WTC11 (cell line): ENCODE results near the gene SPTLC2. TPM values are rescaled to one million over a fixed set of nuclear protein-coding genes. Genes with fewer than 3 reads are reported as not detected.

Experiments used
- ATAC-seq: fragments of 200-7000 bp; cut with Tn5 transposase; 2 replicates; pipeline ENCODE4 v1.10.0; 2021; ENCODE audit warnings: mild to moderate bottlenecking, moderate library complexity
- CTCF ChIA-PET: fragments of 300-600 bp; sonication (Branson Sonifier 250); formaldehyde crosslinking; loops from one replicate; lab custom pipeline; 2021; ENCODE audit warnings: antibody characterized with exemption; lab: Charles Lee
- POLR2A ChIA-PET: fragments of 350-600 bp; sonication (Branson Sonifier 250); formaldehyde crosslinking; loops from one replicate; lab custom pipeline; 2021; ENCODE audit warnings: antibody characterized with exemption; lab: Charles Lee
- DNase-seq: peaks from one replicate; pipeline ENCODE4 v3.0.0; 2021; ENCODE audit warnings: low spot score
- H3K27ac Mint-ChIP-seq: 2 replicates; pipeline ENCODE4 v1.8.0; 2021; ENCODE audit warnings: mixed read lengths
- H3K27me3 Mint-ChIP-seq: 2 replicates; pipeline ENCODE4 v1.8.0; 2021; ENCODE audit warnings: low read depth, mild to moderate bottlenecking, moderate library complexity, mixed read lengths
- H3K36me3 Mint-ChIP-seq: 2 replicates; pipeline ENCODE4 v1.8.0; 2021; ENCODE audit warnings: mixed read lengths
- H3K4me1 Mint-ChIP-seq: 2 replicates; pipeline ENCODE4 v1.8.0; 2022; ENCODE audit warnings: mixed read lengths
- H3K4me3 Mint-ChIP-seq: 2 replicates; pipeline ENCODE4 v1.8.0; 2021; ENCODE audit warnings: mild to moderate bottlenecking, moderate library complexity, mixed read lengths
- H3K9me3 Mint-ChIP-seq: 2 replicates; pipeline ENCODE4 v1.8.0; 2021; ENCODE audit warnings: mixed read lengths
- CBFB ChIP-seq: sonication (generic); formaldehyde crosslinking; IDR thresholded peaks from 2 replicates; pipeline ENCODE4 v1.8.1; 2022; ENCODE audit warnings: mild to moderate bottlenecking, low read depth, missing genetic modification reagents
- CDX4 ChIP-seq: fragments of 250-450 bp; sonication (Bioruptor Pico); IDR thresholded peaks from 2 replicates; pipeline ENCODE4 v1.9.0; 2021; ENCODE audit warnings: moderate library complexity, mild to moderate bottlenecking, inconsistent platforms, borderline replicate concordance
- ERG ChIP-seq: fragments of 250-450 bp; sonication (Bioruptor Pico); IDR thresholded peaks from 2 replicates; pipeline ENCODE4 v1.8.0; 2021; ENCODE audit warnings: mild to moderate bottlenecking
- ETV6 ChIP-seq: sonication (generic); formaldehyde crosslinking; IDR thresholded peaks from 2 replicates; pipeline ENCODE4 v1.8.1; 2022; ENCODE audit warnings: mild to moderate bottlenecking, missing genetic modification reagents
- FOXP1 ChIP-seq: sonication (generic); formaldehyde crosslinking; IDR thresholded peaks from 2 replicates; pipeline ENCODE4 v1.8.0; 2022; ENCODE audit warnings: missing genetic modification reagents, mild to moderate bottlenecking, moderate library complexity, borderline replicate concordance
- HMGA2 ChIP-seq: fragments of 250-450 bp; sonication (Bioruptor Pico); IDR thresholded peaks from 2 replicates; pipeline ENCODE4 v1.4.0; 2021; ENCODE audit warnings: mild to moderate bottlenecking, moderate library complexity
- KAT7 ChIP-seq: sonication (generic); formaldehyde crosslinking; IDR thresholded peaks from 2 replicates; pipeline ENCODE4 v1.8.1; 2023; ENCODE audit warnings: missing genetic modification reagents, mild to moderate bottlenecking, borderline replicate concordance
- MAX ChIP-seq: sonication (generic); formaldehyde crosslinking; IDR thresholded peaks from 2 replicates; pipeline ENCODE4 v1.8.0; 2022; ENCODE audit warnings: mild to moderate bottlenecking, missing genetic modification reagents
- MLX ChIP-seq: sonication (generic); formaldehyde crosslinking; IDR thresholded peaks from 2 replicates; pipeline ENCODE4 v1.8.1; 2023; ENCODE audit warnings: mild to moderate bottlenecking, missing genetic modification reagents, moderate library complexity
- MXD4 ChIP-seq: fragments of 250-450 bp; sonication (Bioruptor Pico); IDR thresholded peaks from 2 replicates; pipeline ENCODE4 v1.8.0; 2021; ENCODE audit warnings: mild to moderate bottlenecking, moderate library complexity, borderline replicate concordance
- NFATC4 ChIP-seq: fragments of 250-450 bp; sonication (Bioruptor Pico); IDR thresholded peaks from 2 replicates; pipeline ENCODE4 v1.9.0; 2021; ENCODE audit warnings: mild to moderate bottlenecking
- NR1H2 ChIP-seq: sonication (generic); formaldehyde crosslinking; IDR thresholded peaks from 2 replicates; pipeline ENCODE4 v1.9.0; 2021; ENCODE audit warnings: mild to moderate bottlenecking, moderate library complexity, missing genetic modification reagents
- PRRX2 ChIP-seq: fragments of 250-450 bp; sonication (Bioruptor Pico); IDR thresholded peaks from 2 replicates; pipeline ENCODE4 v1.8.0; 2021; ENCODE audit warnings: mild to moderate bottlenecking
- USF1 ChIP-seq: sonication (generic); formaldehyde crosslinking; IDR thresholded peaks from 2 replicates; pipeline ENCODE4 v1.8.0; 2022; ENCODE audit warnings: mild to moderate bottlenecking, missing genetic modification reagents
- ZBTB21 ChIP-seq: sonication (generic); formaldehyde crosslinking; IDR thresholded peaks from 2 replicates; pipeline ENCODE4 v1.8.1; 2023; ENCODE audit warnings: mild to moderate bottlenecking, missing genetic modification reagents, borderline replicate concordance
- ZNF423 ChIP-seq: fragments of 250-450 bp; sonication (Bioruptor Pico); IDR thresholded peaks from 2 replicates; pipeline ENCODE4 v2.1.2; 2022; ENCODE audit warnings: mild to moderate bottlenecking, moderate library complexity
- ZNF512 ChIP-seq: sonication (generic); formaldehyde crosslinking; IDR thresholded peaks from 2 replicates; pipeline ENCODE4 v1.8.1; 2022; ENCODE audit warnings: missing genetic modification reagents, borderline replicate concordance
- ZNF532 ChIP-seq: fragments of 250-450 bp; sonication (Bioruptor Pico); IDR thresholded peaks from 2 replicates; pipeline ENCODE4 v1.9.0; 2021; ENCODE audit warnings: mild to moderate bottlenecking, borderline replicate concordance
- ZSCAN18 ChIP-seq: fragments of 250-450 bp; sonication (Bioruptor Pico); IDR thresholded peaks from 2 replicates; pipeline ENCODE4 v2.1.2; 2022; ENCODE audit warnings: mild to moderate bottlenecking, moderate library complexity
- total RNA-seq: library from RNA; stranded (reverse); gene quantifications from 3 replicates; pipeline ENCODE4 v1.2.3, GENCODE V29; 2021

The SPTLC2 gene
- total RNA-seq, 1 experiment from 2014 or later = 40.1 TPM

GRCh38 chr14:77660754-77661153 is 44.3 kb upstream of the SPTLC2 start:
- peaks cover 16% of the 10 kb centered on the region for H3K4me1 Mint-ChIP-seq
- H3K27me3 Mint-ChIP-seq = no peaks in the 10 kb centered on the region
- no peak overlapping the region for H3K27ac Mint-ChIP-seq
- POLR2A ChIA-PET = interaction anchor here (0.6 kb wide), 1 partner anchor 29 kb away, joined by 3 read pairs; no protein-coding TSS in a partner anchor
- no peak for DNase-seq
- no peaks in the 10 kb centered on the region for H3K9me3 Mint-ChIP-seq
- H3K36me3 Mint-ChIP-seq = no peaks in the 10 kb centered on the region
- no peak overlapping the region for H3K4me3 Mint-ChIP-seq
- TF ChIP-seq NFATC4 (CRISPR knock-in tag) (no peak), ZBTB21 (CRISPR knock-in tag) (no peak)
- CTCF ChIA-PET = no interaction called here
- ATAC-seq = no peak

GRCh38 chr14:77659831-77660230 is 43.4 kb upstream of the SPTLC2 start:
- POLR2A ChIA-PET = no interaction called here
- DNase-seq = no peak
- ATAC-seq = no peak
- no peak for TF ChIP-seq ERG (CRISPR knock-in tag)
- TF ChIP-seq MAX (CRISPR knock-in tag) = no peak
- TF ChIP-seq ETV6 (CRISPR knock-in tag) = no peak
- no peak for TF ChIP-seq CDX4 (CRISPR knock-in tag)
- no peak for TF ChIP-seq USF1
- no peak for TF ChIP-seq ZNF532 (CRISPR knock-in tag)
- TF ChIP-seq KAT7 (CRISPR knock-in tag) = no peak
- TF ChIP-seq ZSCAN18 (CRISPR knock-in tag) = no peak
- no peak for TF ChIP-seq MLX (CRISPR knock-in tag)
- H3K27ac Mint-ChIP-seq = 0 out of 2 replicates have a peak overlapping the region, but pooled peaks have one; percentile 45
- no peak overlapping the region for H3K4me3 Mint-ChIP-seq
- peaks cover 22% of the 10 kb centered on the region for H3K4me1 Mint-ChIP-seq
- H3K36me3 Mint-ChIP-seq = no peaks in the 10 kb centered on the region
- H3K27me3 Mint-ChIP-seq = no peaks in the 10 kb centered on the region
- CTCF ChIA-PET = no interaction called here
- no peaks in the 10 kb centered on the region for H3K9me3 Mint-ChIP-seq

- Mint-ChIP-seq H3K36me3 (no peaks in the 10 kb centered on the region), H3K27me3 (no peaks in the 10 kb centered on the region; the same call in 1 of the 2 replicates), H3K27ac (no peak overlapping the region), H3K4me3 (no peak overlapping the region), H3K4me1 (peaks cover 39% of the 10 kb centered on the region), H3K9me3 (no peaks in the 10 kb centered on the region)
- POLR2A ChIA-PET = no interaction called here
- no peak for ATAC-seq
- DNase-seq = no peak
- CTCF ChIA-PET = no interaction called here
- TF ChIP-seq PRRX2 (CRISPR knock-in tag) = no peak
- no peak for TF ChIP-seq ZNF423 (CRISPR knock-in tag)
- no peak for TF ChIP-seq KAT7 (CRISPR knock-in tag)
- no peak for TF ChIP-seq ZNF512 (CRISPR knock-in tag)
- no peak for TF ChIP-seq ZSCAN18 (CRISPR knock-in tag)
- TF ChIP-seq CBFB = no peak
- TF ChIP-seq FOXP1 (CRISPR knock-in tag) = no peak
- no peak for TF ChIP-seq HMGA2 (CRISPR knock-in tag)
- no peak for TF ChIP-seq MXD4 (CRISPR knock-in tag)
- TF ChIP-seq NR1H2 (CRISPR knock-in tag) = no peak
Observed at GRCh38 chr14:77657280-77657679, 40.8 kb upstream of the SPTLC2 start.
